ENCODE results near the gene RNF222.

Gene RNF222

GRCh38 chr17:8397636-8398035 lies at the start of gene RNF222:
RNF222 (minus strand) TSS chr17:8397827; CDS start chr17:8393461, 4,366 bp downstream.
- ATAC-seq (replicated peaks): no peak
- H3K4me1 Mint-ChIP-seq: peaks cover 5 to 10% of the 10 kb centered on the region in 2 donors
- H3K9me3 Mint-ChIP-seq: no peaks in the 10 kb centered on the region
- no peak for DNase-seq
- peaks cover 27 to 37% of the 10 kb centered on the region in 2 donors for H3K27me3 Mint-ChIP-seq
- H3K4me3 Mint-ChIP-seq: no peak within 1 kb of the TSS
- no peaks in the 10 kb centered on the region for H3K36me3 Mint-ChIP-seq
- peak within 1 kb of the TSS; percentile 66 for H3K27ac Mint-ChIP-seq

- ATAC-seq (replicated peaks) (no peak), DNase-seq (no peak)
- H3K27me3 Mint-ChIP-seq: no peaks in the 10 kb centered on the region
- peaks cover 24 to 42% of the 10 kb centered on the region in 2 donors for H3K36me3 Mint-ChIP-seq
- H3K4me1 Mint-ChIP-seq: peaks cover 19 to 32% of the 10 kb centered on the region in 2 donors
- H3K27ac Mint-ChIP-seq: no peak overlapping the region
- H3K9me3 Mint-ChIP-seq: no peaks in the 10 kb centered on the region
- no peak overlapping the region for H3K4me3 Mint-ChIP-seq
Measured at GRCh38 chr17:8445536-8445935, 47.9 kb upstream of the RNF222 start.

- ATAC-seq (replicated peaks): no peak
- H3K27ac Mint-ChIP-seq: no peak overlapping the region
- H3K4me1 Mint-ChIP-seq: peaks cover 23 to 41% of the 10 kb centered on the region in 2 donors
- no peaks in the 10 kb centered on the region for H3K27me3 Mint-ChIP-seq
- H3K4me3 Mint-ChIP-seq: no peak overlapping the region
- H3K9me3 Mint-ChIP-seq: no peaks in the 10 kb centered on the region
- DNase-seq: no peak
- peaks cover 28 to 44% of the 10 kb centered on the region in 2 donors for H3K36me3 Mint-ChIP-seq
Measured at GRCh38 chr17:8444494-8444893, 46.9 kb upstream of the RNF222 start.

- H3K27me3 Mint-ChIP-seq: no peaks in the 10 kb centered on the region
- H3K4me1 Mint-ChIP-seq: peaks cover 23 to 41% of the 10 kb centered on the region in 2 donors
- H3K36me3 Mint-ChIP-seq: peaks cover 26 to 41% of the 10 kb centered on the region in 2 donors
- no peak overlapping the region for H3K27ac Mint-ChIP-seq
- DNase-seq (no peak), ATAC-seq (replicated peaks) (no peak)
- H3K4me3 Mint-ChIP-seq: no peak overlapping the region
- H3K9me3 Mint-ChIP-seq: no peaks in the 10 kb centered on the region
Measured at GRCh38 chr17:8443756-8444155, 46.1 kb upstream of the RNF222 start.

- ATAC-seq (replicated peaks) (no peak), DNase-seq (no peak)
- Mint-ChIP-seq H3K4me3 (no peak overlapping the region), H3K9me3 (no peaks in the 10 kb centered on the region), H3K27me3 (no peaks in the 10 kb centered on the region), H3K4me1 (peaks cover 23 to 48% of the 10 kb centered on the region in 2 donors), H3K36me3 (peaks cover 24 to 28% of the 10 kb centered on the region in 2 donors), H3K27ac (no peak overlapping the region)
Measured at GRCh38 chr17:8442310-8442709, 44.7 kb upstream of the RNF222 start.

GRCh38 chr17:8441690-8442089 lies 44.1 kb upstream of the RNF222 start:
- DNase-seq (no peak), ATAC-seq (replicated peaks) (peak; percentile 44 to 46)
- Mint-ChIP-seq H3K9me3 (no peaks in the 10 kb centered on the region), H3K27ac (peak overlapping the region; percentile 60), H3K36me3 (peaks cover 21 to 27% of the 10 kb centered on the region in 2 donors), H3K4me1 (peaks cover 23 to 50% of the 10 kb centered on the region in 2 donors), H3K27me3 (no peaks in the 10 kb centered on the region), H3K4me3 (peak overlapping the region; percentile 17 to 47)

- ATAC-seq (replicated peaks) (no peak), DNase-seq (no peak)
- Mint-ChIP-seq H3K36me3 (peaks cover 17 to 24% of the 10 kb centered on the region in 2 donors), H3K9me3 (no peaks in the 10 kb centered on the region), H3K4me1 (peaks cover 27 to 53% of the 10 kb centered on the region in 2 donors), H3K27ac (no peak overlapping the region), H3K27me3 (no peaks in the 10 kb centered on the region), H3K4me3 (no peak overlapping the region)
Measured at GRCh38 chr17:8439681-8440080, 42.1 kb upstream of the RNF222 start.

GRCh38 chr17:8438441-8438840 lies 40.8 kb upstream of the RNF222 start:
- Mint-ChIP-seq H3K27me3 (no peaks in the 10 kb centered on the region), H3K9me3 (no peaks in the 10 kb centered on the region), H3K4me3 (no peak overlapping the region), H3K36me3 (peaks cover 12 to 15% of the 10 kb centered on the region in 2 donors), H3K4me1 (peaks cover 23 to 45% of the 10 kb centered on the region in 2 donors), H3K27ac (no peak overlapping the region)
- DNase-seq (no peak), ATAC-seq (replicated peaks) (no peak)

GRCh38 chr17:8436844-8437171 lies 39.2 kb upstream of the RNF222 start:
- Mint-ChIP-seq H3K4me3 (peak overlapping the region; percentile 95 to 96), H3K27me3 (no peaks in the 10 kb centered on the region), H3K9me3 (no peaks in the 10 kb centered on the region), H3K27ac (peak overlapping the region; percentile 97), H3K36me3 (peaks cover 8 to 15% of the 10 kb centered on the region in 2 donors), H3K4me1 (peaks cover 17 to 34% of the 10 kb centered on the region in 2 donors)
- DNase-seq (no peak), ATAC-seq (replicated peaks) (no peak)

- no peaks in the 10 kb centered on the region for H3K27me3 Mint-ChIP-seq
- DNase-seq: peak; percentile 63
Measured at GRCh38 chr17:8436169-8436843, 38.7 kb upstream of the RNF222 start.

GRCh38 chr17:8435245-8436168 lies 37.9 kb upstream of the RNF222 start, which contains the start of gene NDEL1:
NDEL1 (plus strand) TSS chr17:8435884; CDS start chr17:8444272, 8,388 bp downstream.
- peak; percentile 98 for DNase-seq
- peak within 1 kb of the TSS; percentile 95 to 96 for H3K4me3 Mint-ChIP-seq
- H3K9me3 Mint-ChIP-seq: no peaks in the 10 kb centered on the region
- ATAC-seq (replicated peaks): peak; percentile 96 to 97
- H3K27ac Mint-ChIP-seq: peak within 1 kb of the TSS; percentile 97
- peaks cover 8 to 21% of the 10 kb centered on the region in 2 donors for H3K4me1 Mint-ChIP-seq
- peaks cover 5 to 10% of the 10 kb centered on the region in 2 donors for H3K36me3 Mint-ChIP-seq
- H3K27me3 Mint-ChIP-seq: no peaks in the 10 kb centered on the region

More at GRCh38 chr17:8436169-8436843, 38.7 kb upstream of the RNF222 start:
- H3K9me3 Mint-ChIP-seq: no peaks in the 10 kb centered on the region
- ATAC-seq (replicated peaks): peak; percentile 74 to 76
- peak overlapping the region; percentile 97 for H3K27ac Mint-ChIP-seq
- peaks cover 5 to 15% of the 10 kb centered on the region in 2 donors for H3K36me3 Mint-ChIP-seq
- H3K4me1 Mint-ChIP-seq: peaks cover 13 to 29% of the 10 kb centered on the region in 2 donors
- peak overlapping the region; percentile 95 to 96 for H3K4me3 Mint-ChIP-seq

GRCh38 chr17:8430966-8431365 lies 33.3 kb upstream of the RNF222 start:
- no peaks in the 10 kb centered on the region for H3K36me3 Mint-ChIP-seq
- no peaks in the 10 kb centered on the region for H3K9me3 Mint-ChIP-seq
- peaks cover 0 to 2% of the 10 kb centered on the region in 2 donors for H3K4me1 Mint-ChIP-seq
- H3K27ac Mint-ChIP-seq: no peak overlapping the region
- H3K4me3 Mint-ChIP-seq: no peak overlapping the region
- DNase-seq (no peak), ATAC-seq (replicated peaks) (no peak)
- H3K27me3 Mint-ChIP-seq: peaks cover 7 to 13% of the 10 kb centered on the region in 2 donors

GRCh38 chr17:8426802-8427201 lies 29.2 kb upstream of the RNF222 start:
- ATAC-seq (replicated peaks): no peak
- no peaks in the 10 kb centered on the region for H3K9me3 Mint-ChIP-seq
- peaks cover 23 to 26% of the 10 kb centered on the region in 2 donors for H3K27me3 Mint-ChIP-seq
- no peak for DNase-seq
- no peak overlapping the region for H3K4me3 Mint-ChIP-seq
- no peaks in the 10 kb centered on the region for H3K4me1 Mint-ChIP-seq
- no peaks in the 10 kb centered on the region for H3K36me3 Mint-ChIP-seq
- no peak overlapping the region for H3K27ac Mint-ChIP-seq

- no peak for DNase-seq
- H3K36me3 Mint-ChIP-seq: no peaks in the 10 kb centered on the region
- ATAC-seq (replicated peaks): no peak
- no peaks in the 10 kb centered on the region for H3K4me1 Mint-ChIP-seq
- no peak overlapping the region for H3K4me3 Mint-ChIP-seq
- H3K9me3 Mint-ChIP-seq: no peaks in the 10 kb centered on the region
- no peak overlapping the region for H3K27ac Mint-ChIP-seq
- H3K27me3 Mint-ChIP-seq: peaks cover 27 to 32% of the 10 kb centered on the region in 2 donors
Measured at GRCh38 chr17:8426094-8426720, 28.6 kb upstream of the RNF222 start.

Data from stimulated activated naive B cell treated with anti-CD40 and anti-IgM and Interleukin-4, amounts not matched to agents 10 μg/mL and 1 μg/mL and 100 μg/mL, for 72 hours (primary cell).